ENCODE results near the gene ENOX1.

ENOX1 gene

GRCh38 chr13:43196750-43197370 lies 589.9 kb downstream of the ENOX1 start:
- TF ChIP-seq CTCF (IDR thresholded peaks at IDR 0.05; ENCODE audit: extremely low read depth, insufficient read depth, missing control alignments): no peak
- DNase-seq (ENCODE audit: low spot score): no peak
- in situ Hi-C loops (cut with MboI; ENCODE audit: low pct_unique_long_range_greater_than_20kb, low sequenced_read_pairs, unreplicated experiment): no loop called here

- in situ Hi-C loops (cut with MboI; ENCODE audit: low pct_unique_long_range_greater_than_20kb, low sequenced_read_pairs, unreplicated experiment): no loop called here
- no peak for TF ChIP-seq CTCF (IDR thresholded peaks at IDR 0.05; ENCODE audit: extremely low read depth, insufficient read depth, missing control alignments)
- DNase-seq (ENCODE audit: low spot score): no peak
Observed at GRCh38 chr13:43196086-43196621, 590.6 kb downstream of the ENOX1 start.

- DNase-seq (ENCODE audit: low spot score): no peak
- in situ Hi-C loops (cut with MboI; ENCODE audit: low pct_unique_long_range_greater_than_20kb, low sequenced_read_pairs, unreplicated experiment): no loop called here
- TF ChIP-seq CTCF (IDR thresholded peaks at IDR 0.05; ENCODE audit: extremely low read depth, insufficient read depth, missing control alignments): peak; percentile 27
Observed at GRCh38 chr13:43195551-43195950, 591.2 kb downstream of the ENOX1 start.

GRCh38 chr13:43195112-43195511 lies 591.7 kb downstream of the ENOX1 start:
- no peak for TF ChIP-seq CTCF (IDR thresholded peaks at IDR 0.05; ENCODE audit: extremely low read depth, insufficient read depth, missing control alignments)
- in situ Hi-C loops (cut with MboI; ENCODE audit: low pct_unique_long_range_greater_than_20kb, low sequenced_read_pairs, unreplicated experiment): no loop called here
- DNase-seq (ENCODE audit: low spot score): no peak

- in situ Hi-C loops (cut with MboI; ENCODE audit: low pct_unique_long_range_greater_than_20kb, low sequenced_read_pairs, unreplicated experiment): no loop called here
- TF ChIP-seq CTCF (IDR thresholded peaks at IDR 0.05; ENCODE audit: extremely low read depth, insufficient read depth, missing control alignments): no peak
- DNase-seq (ENCODE audit: low spot score): no peak
Observed at GRCh38 chr13:43193789-43194420, 592.9 kb downstream of the ENOX1 start.

- no peak for TF ChIP-seq CTCF (IDR thresholded peaks at IDR 0.05; ENCODE audit: extremely low read depth, insufficient read depth, missing control alignments)
- in situ Hi-C loops (cut with MboI; ENCODE audit: low pct_unique_long_range_greater_than_20kb, low sequenced_read_pairs, unreplicated experiment): no loop called here
Observed at GRCh38 chr13:43191546-43191945, 595.2 kb downstream of the ENOX1 start.

More at GRCh38 chr13:43191546-43191945, 595.2 kb downstream of the ENOX1 start:
- no peak for DNase-seq (ENCODE audit: low spot score)
